Endothelial cell of umbilical vein (primary cell): ENCODE measurements around the gene FSTL3. TPM values are rescaled to one million over a fixed set of nuclear protein-coding genes. Genes with fewer than 3 reads are reported as not detected.

Experiments
- BruUV-seq: library from RNA; stranded (reverse); fragments of 400-500 nt; replicated peaks from 2 replicates; lab custom pipeline; 2021; lab: Mats Ljungman, UMichigan
- CTCF ChIA-PET: fragments of 300-600, 350-600 bp; sonication (Branson Sonifier 250); formaldehyde crosslinking; loops from one replicate; lab custom pipeline; 2021; ENCODE audit warnings: antibody characterized with exemption, inconsistent platforms; lab: Charles Lee
- POLR2A ChIA-PET: fragments of 300-600, 350-600 bp; sonication (Branson Sonifier 250); formaldehyde crosslinking; loops from one replicate; lab custom pipeline; 2021; ENCODE audit warnings: antibody characterized with exemption, inconsistent platforms; lab: Charles Lee
- DNase-seq: peaks from one replicate; pipeline ENCODE4 v3.0.0-alpha.2; 2011; ENCODE audit warnings: low read depth, low spot score
- FAIRE-seq: peaks from 2 replicates; lab custom pipeline; 2011; peaks lifted over from hg19 to GRCh38; lab: Jason Lieb, UNC
- H2AFZ ChIP-seq: 2 replicates; pipeline ENCODE4 v1.6.0; 2012; ENCODE audit warnings: low read depth, low read length, control low read depth, inconsistent platforms
- H3K27ac ChIP-seq: 2 replicates; pipeline ENCODE4 v1.5.1; 2011; ENCODE audit warnings: low read depth, mild to moderate bottlenecking, control low read depth, low read length, moderate library complexity; ENCODE audit not compliant: insufficient read depth
- H3K27me3 ChIP-seq, 2 experiments: 2 replicates each; pipeline versions ENCODE4 v1.6.0 to v1.6.1; 2011; ENCODE audit warnings: low read length in 2 of 2, mixed read lengths in 1 of 2; ENCODE audit not compliant: control insufficient read depth in 2 of 2, insufficient read depth in 2 of 2
- H3K36me3 ChIP-seq, 2 experiments: 2 replicates in 1 of 2; 3 replicates in 1 of 2; pipeline ENCODE4 v1.5.1; 2011; ENCODE audit warnings: low read length in 2 of 2, mild to moderate bottlenecking in 1 of 2, moderate library complexity in 1 of 2; ENCODE audit not compliant: control insufficient read depth in 2 of 2, insufficient read depth in 2 of 2; ENCODE audit errors: extremely low read depth in 1 of 2
- H3K4me1 ChIP-seq: 3 replicates; pipeline ENCODE4 v1.5.1; 2011; ENCODE audit warnings: mild to moderate bottlenecking, low read length; ENCODE audit not compliant: control insufficient read depth, insufficient read depth; ENCODE audit errors: extremely low read depth
- H3K4me2 ChIP-seq: 2 replicates; pipeline ENCODE4 v1.6.1; 2011; ENCODE audit warnings: low read length, control low read depth, mixed read lengths; ENCODE audit not compliant: insufficient read depth
- H3K4me3 ChIP-seq, 3 experiments: fragments of 200-600 bp in 1 of 3; sonication (generic), shearing (Covaris generic) in 1 of 3; replicated peaks in 1 of 3; 2 replicates each; pipeline ENCODE4 v1.5.1; 2011 to 2016; ENCODE audit warnings: control low read depth in 3 of 3, low read length in 3 of 3, mild to moderate bottlenecking in 2 of 3, inconsistent platforms in 1 of 3, low read depth in 1 of 3, moderate library complexity in 1 of 3; ENCODE audit not compliant: insufficient read depth in 1 of 3
- H3K79me2 ChIP-seq: 2 replicates; pipeline ENCODE4 v1.6.0; 2012; ENCODE audit warnings: low read length, inconsistent platforms; ENCODE audit not compliant: control insufficient read depth, insufficient read depth
- H3K9ac ChIP-seq: replicated peaks from 2 replicates; pipeline ENCODE3; 2011; ENCODE audit warnings: low read length, control low read depth; ENCODE audit not compliant: insufficient read depth; ENCODE audit errors: extremely low read depth
- H3K9me1 ChIP-seq: replicated peaks from 3 replicates; pipeline ENCODE4 v1.6.0; 2011; ENCODE audit warnings: mild to moderate bottlenecking, low read length; ENCODE audit not compliant: control insufficient read depth, insufficient read depth; ENCODE audit errors: extremely low read depth
- H3K9me3 ChIP-seq: replicated peaks from 2 replicates; pipeline ENCODE4 v1.5.1; 2012; ENCODE audit warnings: low read length, inconsistent platforms; ENCODE audit not compliant: control insufficient read depth, insufficient read depth
- H4K20me1 ChIP-seq: replicated peaks from 2 replicates; pipeline ENCODE3; 2011; ENCODE audit warnings: mild to moderate bottlenecking, low read length; ENCODE audit not compliant: control insufficient read depth, insufficient read depth; ENCODE audit errors: extremely low read depth
- EZH2 ChIP-seq: IDR thresholded peaks from 2 replicates; pipeline ENCODE4 v1.6.1; 2012; ENCODE audit warnings: borderline replicate concordance, low read depth, mild to moderate bottlenecking, moderate library complexity, low read length, inconsistent platforms; ENCODE audit not compliant: severe bottlenecking
- FOS ChIP-seq: IDR thresholded peaks from 2 replicates; pipeline ENCODE4 v1.6.1; 2011; ENCODE audit warnings: mild to moderate bottlenecking, low read length, moderate library complexity, borderline replicate concordance; ENCODE audit not compliant: insufficient read depth
- GATA2 ChIP-seq: IDR thresholded peaks from 2 replicates; pipeline ENCODE4 v1.7.0; 2011; ENCODE audit warnings: low read depth, mild to moderate bottlenecking, moderate library complexity, mixed read lengths, low read length; ENCODE audit not compliant: insufficient read length, insufficient read depth
- JUN ChIP-seq: IDR thresholded peaks from 2 replicates; pipeline ENCODE4 v1.6.1; 2011; ENCODE audit warnings: borderline replicate concordance, low read depth; ENCODE audit not compliant: insufficient read length, insufficient read depth
- MYC ChIP-seq: IDR thresholded peaks from one replicate; pipeline ENCODE4 v1.6.1; 2011; ENCODE audit warnings: mild to moderate bottlenecking, low read depth, low read length
- POLR2A ChIP-seq: IDR thresholded peaks from 2 replicates; pipeline ENCODE4 v1.6.1; 2012; ENCODE audit warnings: low read depth, mild to moderate bottlenecking, control low read depth, low read length
- POLR2AphosphoS5 ChIP-seq: IDR thresholded peaks from 2 replicates; pipeline ENCODE4 v1.6.1; 2012; ENCODE audit warnings: low read depth, mild to moderate bottlenecking, control low read depth, low read length, moderate library complexity; ENCODE audit not compliant: insufficient read depth
- dilution Hi-C: fragments of 300-500 bp; cut with MboI; formaldehyde crosslinking; loops from one replicate; pipeline ENCODE4 v1.15.0; 2019; ENCODE audit warnings: low sequenced_read_pairs; ENCODE audit not compliant: extremely low pct_ligation_motif_present
- intact Hi-C: fragments of 100-400 bp; cut with micrococcal nuclease; formaldehyde crosslinking; loops from one replicate; pipeline ENCODE4 v1.10.0; 2022
- polyA plus RNA-seq, 4 experiments: library from polyadenylated mRNA; depleted of rRNA in 3 of 4; stranded (reverse) in 3 of 4; unstranded in 1 of 4; fragments of >200 nt; gene quantifications; 2 replicates each; pipeline versions ENCODE4 v1.2.1 to v1.2.3, GENCODE V29; 2011 to 2012; ENCODE audit warnings: missing spikeins in 1 of 4
- total RNA-seq: library from RNA; stranded (reverse); gene quantifications from 2 replicates; pipeline ENCODE4 v1.2.3, GENCODE V29; 2021
- TF ChIP-seq, protein P1 (sequence below), 2 donors: IDR thresholded peaks; 1 replicate in 1 of 2; 2 replicates in 1 of 2; pipeline ENCODE4 v1.5.1; 2011; ENCODE audit warnings: low read length in 2 of 2, mild to moderate bottlenecking in 2 of 2, moderate library complexity in 2 of 2, control low read depth in 1 of 2, inconsistent platforms in 1 of 2, low read depth in 1 of 2; ENCODE audit not compliant: insufficient read depth in 1 of 2; ENCODE audit errors: extremely low read depth in 1 of 2
- TF ChIP-seq, protein P2 (sequence below): IDR thresholded peaks from 2 replicates; pipeline ENCODE4 v1.6.1; 2011; ENCODE audit not compliant: insufficient read depth, insufficient read length

FSTL3 gene
- total and polyA plus RNA-seq, 2 donors (not counting 3 experiments of a cell fraction or from before 2014, with no cell fraction given): 19.9 to 45.2 TPM

DNA sequence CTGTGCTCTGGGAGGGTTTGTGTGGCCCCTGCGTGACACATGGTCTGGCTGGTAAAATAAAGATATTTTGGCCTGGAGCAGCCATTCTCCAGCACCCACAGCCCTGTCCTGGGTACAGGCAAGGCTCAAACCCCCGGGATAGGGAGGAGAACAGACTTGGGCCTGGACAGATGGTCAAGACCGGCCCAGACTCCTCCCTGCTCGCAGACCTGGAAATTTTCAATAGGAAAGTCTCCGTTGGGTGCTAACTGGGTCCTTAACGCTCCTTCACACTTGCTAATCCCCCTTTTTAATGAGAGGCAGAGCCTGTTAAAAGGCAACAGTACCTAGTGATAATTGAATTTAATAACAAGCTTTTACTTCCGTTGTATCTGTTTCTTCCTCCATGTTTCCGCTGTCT, 35.1 kb downstream of the FSTL3 start:
- H4K20me1 ChIP-seq: no peaks in the 10 kb centered on the region
- H3K4me2 ChIP-seq: no peak overlapping the region
- H3K4me3 ChIP-seq: no peak overlapping the region
- H3K79me2 ChIP-seq: no peaks in the 10 kb centered on the region
- ChIA-PET CTCF (interaction anchor here (0.8 kb wide), 1 partner anchor 23 kb away, joined by 3 read pairs; no protein-coding TSS in a partner anchor), POLR2A (no interaction called here)
- H3K9me1 ChIP-seq: no peaks in the 10 kb centered on the region
- H3K27me3 ChIP-seq: no peaks in the 10 kb centered on the region
- no peak overlapping the region for H2AFZ ChIP-seq
- H3K27ac ChIP-seq: no peak overlapping the region
- TF ChIP-seq FOS (no peak), MYC (no peak), GATA2 (no peak), JUN (no peak)
- TF ChIP-seq, protein P1, sequence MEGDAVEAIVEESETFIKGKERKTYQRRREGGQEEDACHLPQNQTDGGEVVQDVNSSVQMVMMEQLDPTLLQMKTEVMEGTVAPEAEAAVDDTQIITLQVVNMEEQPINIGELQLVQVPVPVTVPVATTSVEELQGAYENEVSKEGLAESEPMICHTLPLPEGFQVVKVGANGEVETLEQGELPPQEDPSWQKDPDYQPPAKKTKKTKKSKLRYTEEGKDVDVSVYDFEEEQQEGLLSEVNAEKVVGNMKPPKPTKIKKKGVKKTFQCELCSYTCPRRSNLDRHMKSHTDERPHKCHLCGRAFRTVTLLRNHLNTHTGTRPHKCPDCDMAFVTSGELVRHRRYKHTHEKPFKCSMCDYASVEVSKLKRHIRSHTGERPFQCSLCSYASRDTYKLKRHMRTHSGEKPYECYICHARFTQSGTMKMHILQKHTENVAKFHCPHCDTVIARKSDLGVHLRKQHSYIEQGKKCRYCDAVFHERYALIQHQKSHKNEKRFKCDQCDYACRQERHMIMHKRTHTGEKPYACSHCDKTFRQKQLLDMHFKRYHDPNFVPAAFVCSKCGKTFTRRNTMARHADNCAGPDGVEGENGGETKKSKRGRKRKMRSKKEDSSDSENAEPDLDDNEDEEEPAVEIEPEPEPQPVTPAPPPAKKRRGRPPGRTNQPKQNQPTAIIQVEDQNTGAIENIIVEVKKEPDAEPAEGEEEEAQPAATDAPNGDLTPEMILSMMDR (IDR thresholded peaks at IDR 0.05; ENCODE audit: extremely low read depth in 1 of 2, insufficient read depth in 1 of 2, low read depth in 1 of 2, low read length in 2 of 2): no peak
- DNase-seq (no peak), FAIRE-seq (no peak)
- intact Hi-C loops (loop anchor here (2.0 kb wide), 1 partner anchor 24 kb away; no protein-coding TSS in a partner anchor), dilution Hi-C loops (no loop called here)
- H3K36me3 ChIP-seq: no peaks in the 10 kb centered on the region
- H3K4me1 ChIP-seq: peaks cover 3% of the 10 kb centered on the region
- H3K9me3 ChIP-seq: no peaks in the 10 kb centered on the region
- no TSS peak for BruUV-seq
- no peak overlapping the region for H3K9ac ChIP-seq

DNA sequence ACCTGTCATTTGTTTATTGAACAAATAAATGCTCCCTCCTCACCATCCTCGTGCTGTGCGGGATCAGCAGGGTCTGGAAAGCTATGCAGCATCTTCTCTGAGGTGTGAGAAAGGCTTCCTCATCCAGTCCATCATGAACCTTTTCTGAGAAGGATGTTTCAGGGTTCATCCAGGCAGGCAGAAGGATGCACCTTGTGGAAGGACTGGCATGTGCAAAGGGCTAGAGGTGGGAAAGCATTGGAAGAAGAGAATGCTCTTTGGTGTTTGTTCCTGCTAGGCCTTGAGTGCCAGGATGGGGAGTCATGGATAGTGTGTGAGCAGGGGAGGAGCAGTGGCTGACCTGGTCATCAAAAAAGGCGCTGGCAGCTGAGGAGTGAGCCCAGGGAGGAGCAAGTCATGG, 39.2 kb downstream of the FSTL3 start:
- intact Hi-C loops: no loop called here
- no peak for DNase-seq
- Histone ChIP-seq H2AFZ (no peak overlapping the region), H3K4me2 (no peak overlapping the region), H3K4me3 (no peak overlapping the region), H4K20me1 (no peaks in the 10 kb centered on the region), H3K79me2 (no peaks in the 10 kb centered on the region), H3K9ac (no peak overlapping the region), H3K9me3 (no peaks in the 10 kb centered on the region), H3K9me1 (no peaks in the 10 kb centered on the region), H3K27me3 (no peaks in the 10 kb centered on the region), H3K4me1 (no peaks in the 10 kb centered on the region), H3K27ac (no peak overlapping the region), H3K36me3 (no peaks in the 10 kb centered on the region)
- no peak for FAIRE-seq
- POLR2A ChIA-PET: no interaction called here
- no TSS peak for BruUV-seq
- dilution Hi-C loops: no loop called here
- CTCF ChIA-PET: no interaction called here
- no peak for TF ChIP-seq MYC
- no peak for TF ChIP-seq GATA2
- TF ChIP-seq EZH2: no peak
- no peak for TF ChIP-seq POLR2A
- TF ChIP-seq, protein P1 (IDR thresholded peaks at IDR 0.05; ENCODE audit: extremely low read depth in 1 of 2, insufficient read depth in 1 of 2, low read depth in 1 of 2, low read length in 2 of 2): no peak
- TF ChIP-seq JUN: no peak
- no peak for TF ChIP-seq POLR2AphosphoS5
- TF ChIP-seq FOS: no peak
- TF ChIP-seq, protein P2, sequence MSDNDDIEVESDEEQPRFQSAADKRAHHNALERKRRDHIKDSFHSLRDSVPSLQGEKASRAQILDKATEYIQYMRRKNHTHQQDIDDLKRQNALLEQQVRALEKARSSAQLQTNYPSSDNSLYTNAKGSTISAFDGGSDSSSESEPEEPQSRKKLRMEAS: no peak
